GM23338 (cell line): ENCODE measurements around the gene NCAPD3. TPM values are rescaled to one million over a fixed set of nuclear protein-coding genes. Genes with fewer than 3 reads are reported as not detected.

Experiments used
- ATAC-seq: fragments of 200-7000 bp; cut with Tn5 transposase; 3 replicates; pipeline ENCODE4 v1.9.1; 2020
- DNase-seq: peaks from one replicate; pipeline ENCODE4 v3.0.0-alpha.2; 2015; ENCODE audit warnings: low spot score
- H2AFZ ChIP-seq: fragments of 200-600 bp; sonication (generic); 2 replicates; pipeline ENCODE4 v1.8.0; 2016; ENCODE audit warnings: antibody characterized with exemption, mild to moderate bottlenecking, moderate library complexity
- H3F3A ChIP-seq: fragments of 200-600 bp; sonication (generic); replicated peaks from 2 replicates; pipeline ENCODE4 v1.8.0; 2017; ENCODE audit warnings: antibody characterized with exemption, mixed run types, low read depth
- H3K27ac ChIP-seq: fragments of 200-600 bp; sonication (generic); 2 replicates; pipeline ENCODE4 v1.6.1; 2016; ENCODE audit warnings: low read depth
- H3K27me3 ChIP-seq: fragments of 200-600 bp; sonication (generic); 2 replicates; pipeline ENCODE4 v1.8.0; 2016; ENCODE audit warnings: mild to moderate bottlenecking, mixed run types, moderate library complexity; ENCODE audit not compliant: insufficient read depth
- H3K36me3 ChIP-seq: fragments of 200-600 bp; sonication (generic); 2 replicates; pipeline ENCODE4 v1.8.0; 2016; ENCODE audit warnings: mild to moderate bottlenecking; ENCODE audit not compliant: insufficient read depth
- H3K4me1 ChIP-seq: fragments of 200-600 bp; sonication (generic); 2 replicates; pipeline ENCODE4 v1.8.0; 2016; ENCODE audit warnings: mild to moderate bottlenecking, moderate library complexity; ENCODE audit not compliant: insufficient read depth
- H3K4me2 ChIP-seq: fragments of 200-600 bp; sonication (generic); 2 replicates; pipeline ENCODE4 v1.7.1; 2017; ENCODE audit warnings: mixed run types
- H3K4me3 ChIP-seq: fragments of 200-600 bp; sonication (generic); 2 replicates; pipeline ENCODE4 v1.6.1; 2016; ENCODE audit warnings: mixed run types
- H3K79me2 ChIP-seq: fragments of 200-600 bp; sonication (generic); replicated peaks from 2 replicates; pipeline ENCODE4 v1.8.0; 2017; ENCODE audit warnings: mild to moderate bottlenecking; ENCODE audit not compliant: insufficient read depth
- H3K9me2 ChIP-seq: fragments of 200-600 bp; sonication (generic); 2 replicates; pipeline ENCODE4 v1.8.0; 2017; ENCODE audit not compliant: insufficient read depth
- H4K20me1 ChIP-seq: fragments of 200-600 bp; sonication (generic); replicated peaks from 2 replicates; pipeline ENCODE4 v1.8.0; 2017; ENCODE audit warnings: mild to moderate bottlenecking; ENCODE audit not compliant: insufficient read depth
- H3K27ac Mint-ChIP-seq: 2 replicates; pipeline ENCODE4 v1.8.0; 2020; ENCODE audit warnings: inconsistent platforms, mild to moderate bottlenecking, moderate library complexity, mixed read lengths
- H3K27me3 Mint-ChIP-seq: 3 replicates; pipeline ENCODE4 v1.8.0; 2022; ENCODE audit warnings: low read depth, mild to moderate bottlenecking, moderate library complexity, mixed read lengths, inconsistent platforms; ENCODE audit not compliant: insufficient read depth, poor library complexity
- H3K36me3 Mint-ChIP-seq: 3 replicates; pipeline ENCODE4 v1.8.0; 2021; ENCODE audit warnings: low read depth, mild to moderate bottlenecking, inconsistent platforms, moderate library complexity, mixed read lengths
- H3K4me1 Mint-ChIP-seq: 3 replicates; pipeline ENCODE4 v1.8.0; 2020; ENCODE audit warnings: mild to moderate bottlenecking, inconsistent platforms, mixed read lengths
- H3K4me3 Mint-ChIP-seq: 3 replicates; pipeline ENCODE4 v1.8.0; 2021; ENCODE audit warnings: moderate library complexity, mild to moderate bottlenecking, inconsistent platforms, mixed read lengths
- H3K9me3 Mint-ChIP-seq: 3 replicates; pipeline ENCODE4 v1.8.0; 2020; ENCODE audit warnings: moderate library complexity, mild to moderate bottlenecking, inconsistent platforms, mixed read lengths
- CTCF ChIP-seq, 2 experiments: fragments of 200-600 bp in 1 of 2; sonication (generic) in 1 of 2; conservative IDR thresholded peaks; 2 replicates each; pipeline versions ENCODE4 v1.5.1 to v1.6.1; 2016 to 2017; ENCODE audit warnings: antibody characterized with exemption in 2 of 2, low read depth in 2 of 2, mild to moderate bottlenecking in 2 of 2, moderate library complexity in 1 of 2
- JUNB ChIP-seq: IDR thresholded peaks from one replicate; pipeline ENCODE4 v1.6.1; 2016; ENCODE audit warnings: antibody characterized with exemption; ENCODE audit not compliant: unreplicated experiment
- ZNF462 ChIP-seq: fragments of 250-450 bp; sonication (Bioruptor Pico); IDR thresholded peaks from 2 replicates; pipeline ENCODE4 v1.5.0; 2020; ENCODE audit warnings: mild to moderate bottlenecking, moderate library complexity
- polyA plus RNA-seq: library from polyadenylated mRNA; unstranded; fragments of >200 nt; fragmentation: Nextera tagmentation; extraction: Ambion mirVana; gene quantifications from 2 replicates; pipeline ENCODE4 v1.2.1, GENCODE V29; 2016
- total RNA-seq: library from RNA; depleted of rRNA; stranded (reverse); fragments of >200 nt; shearing (Covaris generic); gene quantifications from 2 replicates; pipeline ENCODE4 v1.2.3, GENCODE V29; 2014

Gene NCAPD3
- total and polyA plus RNA-seq, 2 experiments from 2014 or later, result 37.1 to 49.8 TPM

- Mint-ChIP-seq H3K9me3 (no peaks in the 10 kb centered on the region), H3K4me1 (peaks cover 50% of the 10 kb centered on the region), H3K4me3 (no peak overlapping the region), H3K36me3 (peaks cover 47% of the 10 kb centered on the region), H3K27me3 (peaks cover 9% of the 10 kb centered on the region), H3K27ac (peak overlapping the region; percentile 79; the same call in 1 of the 2 replicates)
- H3K27me3 ChIP-seq, result no peaks in the 10 kb centered on the region
- H2AFZ ChIP-seq, result no peak overlapping the region
- H3K79me2 ChIP-seq, result peaks cover 51% of the 10 kb centered on the region
- no peaks in the 10 kb centered on the region for H3K9me2 ChIP-seq
- TF ChIP-seq JUNB, result no peak
- peaks cover 29% of the 10 kb centered on the region for H3K36me3 ChIP-seq
- H3K4me2 ChIP-seq, result no peak overlapping the region
- H3K4me1 ChIP-seq, result peaks cover 36% of the 10 kb centered on the region
- DNase-seq, result no peak
- H4K20me1 ChIP-seq, result peaks cover 7% of the 10 kb centered on the region
- no peak overlapping the region for H3K4me3 ChIP-seq
- no peaks in the 10 kb centered on the region for H3F3A ChIP-seq
- H3K27ac ChIP-seq, result 0 out of 2 replicates have a peak overlapping the region, but pooled peaks have one; percentile 26
- ATAC-seq, result no peak
Measured at GRCh38 chr11:134264966-134265764, 41.4 kb upstream of the NCAPD3 start.

GRCh38 chr11:134261626-134262488 is 38.1 kb upstream of the NCAPD3 start:
- Mint-ChIP-seq H3K9me3 (no peaks in the 10 kb centered on the region), H3K27ac (peak overlapping the region; percentile 14; the same call in 1 of the 2 replicates), H3K36me3 (peaks cover 74% of the 10 kb centered on the region), H3K27me3 (peaks cover 2% of the 10 kb centered on the region), H3K4me1 (peaks cover 24% of the 10 kb centered on the region), H3K4me3 (no peak overlapping the region)
- H3K4me2 ChIP-seq, result no peak overlapping the region
- no peaks in the 10 kb centered on the region for H3F3A ChIP-seq
- ATAC-seq (peak; percentile 92), DNase-seq (peak; percentile 84)
- peaks cover 16% of the 10 kb centered on the region for H3K4me1 ChIP-seq
- peaks cover 36% of the 10 kb centered on the region for H3K79me2 ChIP-seq
- no peaks in the 10 kb centered on the region for H3K27me3 ChIP-seq
- H3K36me3 ChIP-seq, result peaks cover 45% of the 10 kb centered on the region
- peak; percentile 83 to 87 for TF ChIP-seq CTCF (conservative IDR thresholded peaks at IDR 0.05; ENCODE audit: low read depth in 2 of 2)
- no peak for TF ChIP-seq ZNF462 (CRISPR knock-in tag)
- no peak overlapping the region for H3K4me3 ChIP-seq
- H4K20me1 ChIP-seq, result peaks cover 9% of the 10 kb centered on the region
- no peaks in the 10 kb centered on the region for H3K9me2 ChIP-seq
- H2AFZ ChIP-seq, result no peak overlapping the region
- H3K27ac ChIP-seq, result no peak overlapping the region
